Renal cortical epithelial cell (primary cell): ENCODE measurements around the gene FAS. TPM values are rescaled to one million over a fixed set of nuclear protein-coding genes. Genes with fewer than 3 reads are reported as not detected.

Experiments used
- DNase-seq: peaks from one replicate; pipeline ENCODE4 v3.0.0-alpha.2; 2011; ENCODE audit warnings: low read depth
- total RNA-seq: library from RNA; depleted of rRNA; stranded (reverse); fragments of >200 nt; gene quantifications from 2 replicates; pipeline ENCODE4 v1.2.3, GENCODE V29; 2014

FAS gene
- 95.0 and 123 TPM in 2 replicates for total RNA-seq

DNA sequence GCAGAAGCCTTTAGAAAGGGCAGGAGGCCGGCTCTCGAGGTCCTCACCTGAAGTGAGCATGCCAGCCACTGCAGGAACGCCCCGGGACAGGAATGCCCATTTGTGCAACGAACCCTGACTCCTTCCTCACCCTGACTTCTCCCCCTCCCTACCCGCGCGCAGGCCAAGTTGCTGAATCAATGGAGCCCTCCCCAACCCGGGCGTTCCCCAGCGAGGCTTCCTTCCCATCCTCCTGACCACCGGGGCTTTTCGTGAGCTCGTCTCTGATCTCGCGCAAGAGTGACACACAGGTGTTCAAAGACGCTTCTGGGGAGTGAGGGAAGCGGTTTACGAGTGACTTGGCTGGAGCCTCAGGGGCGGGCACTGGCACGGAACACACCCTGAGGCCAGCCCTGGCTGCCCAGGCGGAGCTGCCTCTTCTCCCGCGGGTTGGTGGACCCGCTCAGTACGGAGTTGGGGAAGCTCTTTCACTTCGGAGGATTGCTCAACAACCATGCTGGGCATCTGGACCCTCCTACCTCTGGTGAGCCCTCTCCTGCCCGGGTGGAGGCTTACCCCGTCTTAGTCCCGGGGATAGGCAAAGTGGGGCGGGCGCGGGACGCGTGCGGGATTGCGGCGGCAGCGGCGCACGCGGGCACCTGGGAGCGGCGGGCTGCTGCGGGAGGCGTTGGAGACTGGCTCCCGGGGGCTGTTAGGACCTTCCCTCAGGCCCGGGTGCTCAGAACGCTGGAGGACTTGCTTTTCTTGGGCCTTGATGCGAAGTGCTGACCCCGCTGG, at the start of gene FAS:
FAS (plus strand) TSS at position 415 of the 777 bp plus-strand sequence; CDS start at position 494, 79 bp downstream.
- peak; percentile 85 for DNase-seq

GRCh38 chr10:88941026-88941425, 49.6 kb upstream of the FAS start:
- no peak for DNase-seq

DNA sequence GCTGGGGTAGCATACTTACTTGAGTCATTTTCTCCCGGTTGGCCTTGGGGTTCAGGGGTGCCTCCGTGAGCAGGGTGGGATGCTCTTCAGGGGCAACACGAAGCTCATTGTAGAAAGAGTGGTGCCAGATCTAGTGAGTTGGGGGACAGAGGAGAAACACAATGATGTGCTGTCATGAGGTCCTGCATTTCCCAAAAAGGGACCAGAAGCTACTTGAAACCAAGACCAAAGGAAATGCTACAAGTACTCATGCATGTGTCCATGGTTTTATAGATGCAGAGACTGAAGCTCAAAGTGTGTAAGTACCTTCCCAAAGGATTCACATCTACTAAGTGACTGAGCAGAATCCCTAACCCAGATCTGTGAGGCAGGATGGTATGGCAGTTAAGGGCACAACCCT, 46.8 kb upstream of the FAS start:
- DNase-seq = no peak

DNA sequence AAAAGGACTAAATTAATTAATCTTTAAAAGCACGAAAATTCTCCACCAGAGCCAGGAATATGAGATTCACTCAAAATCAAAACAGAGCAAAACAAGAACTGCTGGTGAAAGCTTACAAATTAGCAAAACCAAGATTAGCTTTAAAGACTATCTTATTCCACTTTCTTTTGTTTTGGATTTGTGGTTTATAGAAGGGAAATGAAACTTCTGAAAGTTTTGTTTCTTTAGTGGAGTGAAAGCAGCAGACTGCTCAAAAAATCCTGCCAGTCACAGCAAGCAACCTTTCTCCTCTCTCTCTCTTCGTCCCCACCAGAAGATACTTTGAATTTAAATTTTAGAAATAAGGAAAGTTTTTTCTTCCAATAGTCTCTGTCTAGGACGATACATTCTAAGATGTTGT, 45.8 kb upstream of the FAS start:
- DNase-seq = no peak

- no peak for DNase-seq
Observed at GRCh38 chr10:88946200-88946599, 44.4 kb upstream of the FAS start.

DNA sequence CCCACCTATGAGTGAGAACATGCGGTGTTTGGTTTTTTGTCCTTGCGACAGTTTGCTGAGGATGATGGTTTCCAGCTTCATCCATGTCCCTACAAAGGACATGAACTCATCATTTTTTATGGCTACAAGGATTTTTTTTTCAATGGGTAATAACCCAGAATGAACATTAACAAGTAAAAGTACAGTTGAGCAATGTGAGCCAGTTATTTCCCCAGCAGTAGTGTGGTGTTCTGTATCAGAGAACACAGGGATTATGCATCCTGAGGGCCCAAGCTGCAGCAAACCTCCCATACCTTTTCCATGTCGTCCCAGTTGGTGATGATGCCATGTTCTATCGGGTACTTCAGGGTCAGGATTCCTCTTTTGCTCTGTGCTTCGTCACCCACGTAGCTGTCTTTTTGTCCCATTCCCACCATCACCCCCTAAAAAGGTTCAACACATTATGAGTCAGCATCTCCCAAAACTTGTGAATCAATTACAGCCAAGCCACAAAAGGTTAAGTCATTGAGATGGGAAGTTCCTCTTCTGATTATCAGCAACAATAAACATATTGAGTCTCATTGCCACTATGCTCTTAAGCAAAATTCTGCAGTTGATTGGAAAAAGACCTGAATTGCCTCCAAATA, 43.5 kb upstream of the FAS start:
- DNase-seq = peak; percentile 44

GRCh38 chr10:88949051-88949450, 41.5 kb upstream of the FAS start:
- DNase-seq = no peak

DNA sequence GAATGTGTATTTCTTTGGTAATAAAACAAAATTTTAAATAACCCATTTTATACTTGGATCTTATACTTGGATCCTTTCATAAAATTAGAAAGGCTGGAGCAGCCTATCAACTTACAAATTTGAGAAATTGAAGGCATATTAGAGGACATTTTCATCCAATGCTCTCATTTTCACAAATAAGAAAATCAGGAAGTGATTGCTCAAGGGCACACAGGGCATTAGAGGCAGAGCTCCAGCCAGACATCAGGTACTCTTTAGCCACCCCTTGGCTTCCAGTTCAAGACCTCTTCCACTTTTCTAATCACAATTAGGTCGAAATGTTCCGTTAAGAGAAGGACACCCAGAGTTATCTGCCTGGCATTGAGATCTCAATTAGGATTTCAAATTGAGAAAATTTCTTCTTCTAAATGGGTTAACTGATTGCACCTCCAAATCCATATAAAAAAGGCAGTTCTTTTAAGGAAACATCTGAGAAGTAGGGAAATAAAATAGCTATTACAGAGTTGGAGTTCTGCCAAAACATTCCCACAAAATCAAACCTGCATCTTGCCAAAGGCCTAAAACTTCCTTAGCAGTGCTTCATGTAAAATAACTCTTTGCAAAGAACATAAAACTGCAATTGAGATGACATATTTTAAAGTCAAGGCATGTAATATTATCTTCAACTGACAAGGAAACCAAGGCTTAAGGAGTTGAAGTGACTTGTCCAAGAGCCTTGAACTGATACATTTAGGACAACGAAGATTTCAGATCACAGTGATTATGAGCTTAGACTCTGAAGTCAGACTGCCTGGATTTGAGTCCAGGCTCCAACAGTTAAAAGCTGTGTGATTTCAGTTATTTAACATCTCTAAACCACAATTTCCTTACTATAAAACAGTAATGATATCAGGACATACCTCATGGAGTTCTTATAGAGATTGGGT, 40.4 kb upstream of the FAS start:
- peak; percentile 19 for DNase-seq

DNA sequence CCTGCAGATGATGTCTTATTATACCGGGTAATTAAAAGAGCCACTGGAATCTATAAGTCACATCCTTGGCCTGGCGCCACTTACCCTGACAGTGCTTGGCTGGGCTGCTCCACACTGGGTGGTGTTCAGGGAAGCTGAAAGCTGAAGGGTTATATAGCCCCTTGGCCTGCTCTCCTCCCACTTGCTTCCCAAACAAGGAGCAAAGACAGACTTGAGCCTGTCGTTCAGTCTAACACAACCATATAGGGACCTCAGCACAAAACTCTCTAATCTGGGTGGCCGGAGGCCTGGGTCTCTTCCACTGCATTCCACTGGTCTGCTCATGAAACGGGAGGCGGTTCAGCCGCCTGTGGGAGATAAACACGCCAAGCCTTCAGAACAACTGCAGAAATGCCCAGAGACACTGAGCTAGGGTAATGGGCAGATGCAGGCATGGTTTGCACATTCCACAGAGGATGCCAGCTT, 37.9 kb upstream of the FAS start, which contains the start of gene ACTA2:
ACTA2 (minus strand) TSS at position 127 of the 465 bp plus-strand sequence. CDS start 3,843 bp downstream, outside the sequence.
- no peak for DNase-seq

DNA sequence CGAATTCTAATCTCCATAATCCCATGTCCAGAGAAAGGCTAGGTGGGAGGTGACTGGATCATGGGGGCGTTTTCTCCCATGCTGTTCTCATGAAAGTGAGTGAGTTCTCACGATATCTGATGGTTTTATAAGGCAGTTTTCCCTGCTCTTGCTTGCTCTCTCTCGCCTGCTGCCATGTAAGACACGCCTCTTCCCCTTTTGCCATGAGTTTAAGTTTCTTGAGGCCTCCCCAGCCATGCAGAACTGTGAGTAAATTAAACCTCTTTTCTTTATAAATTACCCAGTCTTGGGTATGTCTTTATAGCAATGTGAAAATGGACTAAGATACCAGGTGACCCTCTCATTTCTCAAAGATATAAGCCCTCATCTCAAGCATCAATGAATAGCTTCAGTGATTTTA, 36.9 kb upstream of the FAS start:
- no peak for DNase-seq

DNA sequence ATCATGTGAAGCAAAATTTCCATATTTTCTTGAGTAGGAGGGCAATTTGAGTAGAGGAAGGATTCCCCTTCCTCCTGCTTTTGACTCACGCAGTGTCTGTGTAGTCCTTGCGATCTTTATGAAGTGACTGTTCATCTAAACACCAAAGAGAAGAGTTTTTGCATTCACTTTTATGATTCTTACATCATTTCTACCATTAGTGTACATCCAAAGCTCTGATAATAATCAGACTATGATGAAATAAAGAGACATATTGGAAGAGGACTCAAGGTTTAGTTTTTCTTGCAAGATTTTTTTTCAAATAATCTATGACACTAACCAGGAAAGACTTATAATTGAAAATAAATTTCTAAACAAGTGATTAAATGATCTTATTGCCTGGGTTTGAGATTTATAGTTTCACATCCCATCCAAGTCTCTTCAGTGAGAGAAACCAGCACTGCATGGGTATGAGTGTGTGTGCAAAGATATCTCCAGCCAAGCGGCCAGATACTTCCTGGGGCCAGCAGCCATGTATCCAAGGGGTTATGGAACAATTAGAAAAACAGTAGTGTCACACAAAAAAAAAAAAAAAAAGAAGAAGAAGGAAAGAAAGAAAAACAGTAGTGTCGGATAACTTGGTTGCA, 36.0 kb upstream of the FAS start:
- DNase-seq = no peak

GRCh38 chr10:88957381-88957780, 33.2 kb upstream of the FAS start:
- no peak for DNase-seq

- DNase-seq = no peak
Observed at GRCh38 chr10:88958721-88959120, 31.9 kb upstream of the FAS start.

GRCh38 chr10:88960802-88961201, 29.8 kb upstream of the FAS start:
- no peak for DNase-seq

DNA sequence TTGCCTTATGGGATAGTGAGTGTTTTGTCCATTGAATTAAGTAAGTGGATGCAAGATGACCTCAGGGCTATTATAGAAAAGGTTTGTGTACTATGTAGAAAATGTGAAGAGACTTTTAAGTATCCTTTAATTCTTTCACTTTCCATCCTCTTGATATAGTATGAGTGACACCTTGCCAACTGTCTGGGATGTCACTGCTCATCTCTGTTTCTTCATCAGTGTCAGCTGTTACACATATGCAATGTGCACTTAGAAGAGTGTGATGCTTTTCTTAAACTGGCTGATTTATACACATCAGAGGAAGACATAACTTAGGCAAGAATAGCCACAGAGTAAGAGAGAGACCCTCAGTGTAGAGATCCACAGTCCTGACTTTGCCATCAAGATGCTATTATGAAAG, 29.3 kb upstream of the FAS start:
- no peak for DNase-seq

GRCh38 chr10:88962336-88962735, 28.3 kb upstream of the FAS start:
- DNase-seq = no peak

DNA sequence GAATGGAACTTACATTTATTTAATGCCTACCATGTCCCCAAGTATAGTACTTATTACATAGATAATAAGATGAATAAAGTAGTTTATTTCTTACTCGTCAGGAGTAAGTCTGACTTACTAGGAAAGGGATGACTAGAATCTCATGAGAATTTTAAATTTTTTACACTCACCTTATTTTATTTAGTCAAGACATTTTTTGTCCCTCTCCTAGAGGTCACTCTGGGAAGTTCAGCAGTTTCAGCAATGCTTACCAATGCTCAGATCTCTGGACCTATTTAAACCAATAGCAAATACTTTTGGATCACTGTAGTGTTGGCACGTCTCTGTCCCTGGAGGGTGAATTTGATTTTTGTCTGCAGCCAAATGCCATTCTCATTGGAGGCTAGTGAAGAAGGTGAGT, 27.3 kb upstream of the FAS start:
- DNase-seq = no peak

GRCh38 chr10:88964360-88964759, 26.2 kb upstream of the FAS start:
- DNase-seq = no peak

DNA sequence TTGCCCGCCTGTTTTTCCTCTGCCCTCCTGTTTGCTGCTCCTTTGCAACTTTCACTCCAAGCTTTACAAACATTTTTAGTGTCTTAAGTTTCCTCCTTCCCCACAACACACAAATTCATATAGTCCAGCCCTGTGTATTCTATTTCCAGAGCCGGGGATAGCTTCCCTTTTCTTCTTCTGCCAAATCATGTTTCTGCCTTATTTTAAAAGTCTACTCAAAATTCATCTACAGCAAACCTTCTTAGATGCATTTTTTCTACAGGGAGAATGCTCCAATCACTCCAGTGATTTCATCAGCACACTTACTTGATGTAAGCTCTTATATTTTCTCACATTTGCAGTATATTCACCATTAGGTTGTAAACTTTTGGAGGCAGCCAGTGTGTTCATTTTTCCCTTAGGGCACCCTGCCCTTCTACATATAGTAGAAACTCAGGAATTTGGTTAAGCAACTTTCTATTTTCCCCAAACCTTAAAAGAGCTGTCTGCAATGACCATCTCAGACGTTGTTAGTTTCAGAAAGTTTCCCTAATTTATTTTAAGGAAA, 25.7 kb upstream of the FAS start:
- DNase-seq = no peak

DNA sequence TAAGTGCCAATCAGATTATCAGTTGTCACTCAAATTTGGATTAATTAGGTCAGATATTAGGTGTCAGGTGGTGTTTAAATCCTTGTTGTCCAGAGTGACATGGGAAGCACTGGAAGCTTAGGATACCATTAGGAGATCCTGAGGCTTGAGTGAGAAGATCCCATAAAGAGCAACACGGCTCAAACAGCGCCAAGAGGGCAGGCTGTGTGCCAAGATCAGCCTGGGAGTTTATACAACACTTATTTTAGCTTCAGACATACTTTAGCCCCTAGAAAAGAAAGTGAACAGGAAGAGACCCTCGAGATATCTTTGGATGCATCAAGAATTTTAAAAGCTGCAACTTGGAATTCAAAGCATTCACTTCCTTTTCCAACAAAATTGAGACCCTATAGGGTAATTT, 23.8 kb upstream of the FAS start:
- DNase-seq = no peak

DNA sequence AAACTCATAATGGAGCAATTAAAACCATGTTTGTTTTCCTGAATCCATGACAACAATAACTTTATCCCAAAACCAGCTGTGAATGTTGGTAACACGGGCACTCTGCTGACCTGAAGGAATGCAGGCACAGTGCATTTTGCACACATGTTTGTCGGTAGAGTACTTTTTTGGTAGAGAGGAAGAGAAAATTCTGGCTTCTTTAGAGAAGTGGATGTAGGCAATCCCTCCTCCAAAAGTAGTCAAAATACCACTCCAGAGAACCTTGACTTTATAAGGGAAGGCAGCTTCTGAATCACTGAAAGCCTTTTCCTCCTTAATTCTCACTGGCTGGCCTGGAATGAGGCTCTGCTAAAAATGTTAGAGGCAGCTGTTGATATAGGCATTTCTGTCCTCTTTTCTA, 22.2 kb upstream of the FAS start:
- no peak for DNase-seq
